HFFc6 (cell line): ENCODE measurements around the gene CKAP2L. TPM values are rescaled to one million over a fixed set of nuclear protein-coding genes. Genes with fewer than 3 reads are reported as not detected.

ENCODE experiments used
- DNase-seq: peaks from one replicate; pipeline ENCODE4 v3.0.0-alpha.2; 2018
- H3K27ac Mint-ChIP-seq: 2 replicates; pipeline ENCODE4 v1.8.0; 2020; ENCODE audit warnings: mild to moderate bottlenecking, mixed read lengths
- H3K27me3 Mint-ChIP-seq: 2 replicates; pipeline ENCODE4 v1.8.0; 2021; ENCODE audit warnings: mild to moderate bottlenecking, moderate library complexity, mixed read lengths; ENCODE audit not compliant: insufficient read depth
- H3K36me3 Mint-ChIP-seq: 2 replicates; pipeline ENCODE4 v1.8.0; 2021; ENCODE audit warnings: low read depth, mixed read lengths
- H3K4me1 Mint-ChIP-seq: 2 replicates; pipeline ENCODE4 v1.8.0; 2020; ENCODE audit warnings: low read depth, mixed read lengths
- H3K4me3 Mint-ChIP-seq: 2 replicates; pipeline ENCODE4 v1.8.0; 2020; ENCODE audit warnings: mild to moderate bottlenecking, moderate library complexity, mixed read lengths
- H3K9me3 Mint-ChIP-seq: 2 replicates; pipeline ENCODE4 v1.8.0; 2020; ENCODE audit warnings: mild to moderate bottlenecking, mixed read lengths
- total RNA-seq, 6 experiments: library from RNA; stranded (reverse); fragmentation: NEBNext Ultra II Directional; extraction: Animal tissue kit (Norgen Biotek cat#: 25700); gene quantifications; 2 replicates in 1 of 6; 3 replicates in 5 of 6; pipeline ENCODE4 v1.2.3, GENCODE V29; 2021
- TF ChIP-seq, protein P1 (sequence below): fragments of 200-600 bp; sonication (generic); IDR thresholded peaks from 2 replicates; pipeline ENCODE4 v1.5.0; 2021; ENCODE audit warnings: antibody characterized with exemption, mild to moderate bottlenecking

CKAP2L gene
- total RNA-seq, 6 experiments from 2014 or later, result 10.6 to 35.7 (median 30.2) TPM

DNA sequence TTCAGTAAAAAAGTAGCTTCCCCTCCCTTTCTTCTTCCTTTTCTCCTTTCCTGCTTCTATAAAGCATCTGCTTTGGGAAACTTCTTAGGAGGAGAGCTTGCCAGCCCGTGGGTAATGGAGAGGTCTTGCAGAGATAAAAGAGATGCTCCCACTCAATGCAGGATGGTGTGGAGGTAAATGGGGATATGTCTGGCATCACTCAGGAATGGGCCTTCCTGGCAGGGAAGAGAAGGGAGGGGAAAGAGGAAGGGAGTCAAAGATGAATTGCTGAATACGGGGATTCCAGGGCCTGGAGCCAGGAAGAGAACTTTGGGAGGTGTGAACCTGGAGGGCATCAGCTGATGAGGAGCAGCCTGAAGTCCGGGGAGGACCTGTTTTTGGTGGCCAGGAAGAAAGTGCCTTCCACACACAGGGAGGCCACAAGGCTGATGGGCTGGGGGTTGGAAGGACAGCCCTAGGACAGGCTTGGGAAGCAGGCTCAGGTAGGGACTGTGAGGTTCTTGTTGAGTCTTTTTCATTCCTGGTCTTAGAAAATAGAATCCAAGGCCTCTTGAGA lies 46.9 kb upstream of the CKAP2L start:
- no peak for DNase-seq
- Mint-ChIP-seq H3K4me3 (no peak overlapping the region), H3K27ac (peak overlapping the region; percentile 90), H3K36me3 (peaks cover 16% of the 10 kb centered on the region), H3K9me3 (peaks cover 14% of the 10 kb centered on the region), H3K4me1 (peaks cover 43% of the 10 kb centered on the region), H3K27me3 (peaks cover 2% of the 10 kb centered on the region; the same call in 1 of the 2 replicates)
- TF ChIP-seq, protein P1, sequence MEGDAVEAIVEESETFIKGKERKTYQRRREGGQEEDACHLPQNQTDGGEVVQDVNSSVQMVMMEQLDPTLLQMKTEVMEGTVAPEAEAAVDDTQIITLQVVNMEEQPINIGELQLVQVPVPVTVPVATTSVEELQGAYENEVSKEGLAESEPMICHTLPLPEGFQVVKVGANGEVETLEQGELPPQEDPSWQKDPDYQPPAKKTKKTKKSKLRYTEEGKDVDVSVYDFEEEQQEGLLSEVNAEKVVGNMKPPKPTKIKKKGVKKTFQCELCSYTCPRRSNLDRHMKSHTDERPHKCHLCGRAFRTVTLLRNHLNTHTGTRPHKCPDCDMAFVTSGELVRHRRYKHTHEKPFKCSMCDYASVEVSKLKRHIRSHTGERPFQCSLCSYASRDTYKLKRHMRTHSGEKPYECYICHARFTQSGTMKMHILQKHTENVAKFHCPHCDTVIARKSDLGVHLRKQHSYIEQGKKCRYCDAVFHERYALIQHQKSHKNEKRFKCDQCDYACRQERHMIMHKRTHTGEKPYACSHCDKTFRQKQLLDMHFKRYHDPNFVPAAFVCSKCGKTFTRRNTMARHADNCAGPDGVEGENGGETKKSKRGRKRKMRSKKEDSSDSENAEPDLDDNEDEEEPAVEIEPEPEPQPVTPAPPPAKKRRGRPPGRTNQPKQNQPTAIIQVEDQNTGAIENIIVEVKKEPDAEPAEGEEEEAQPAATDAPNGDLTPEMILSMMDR, result no peak

DNA sequence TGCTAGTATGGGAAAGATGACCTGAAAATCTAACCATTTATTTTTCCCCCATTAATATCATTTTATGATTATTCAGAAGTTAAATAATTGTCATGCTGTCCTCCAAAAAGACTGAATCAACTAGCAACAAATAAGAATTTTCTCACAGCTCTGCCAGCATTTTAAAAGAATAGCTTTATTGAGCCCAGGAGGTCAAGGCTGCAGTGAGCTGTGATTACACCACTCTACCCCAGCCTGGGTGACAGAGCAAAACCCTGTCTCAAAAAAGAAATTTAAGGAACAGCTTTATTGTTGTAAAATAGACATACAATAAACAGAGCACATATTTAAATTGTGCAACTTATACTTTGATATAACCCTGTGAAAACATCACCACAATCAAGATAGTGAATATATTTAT lies 44.7 kb upstream of the CKAP2L start:
- peaks cover 14% of the 10 kb centered on the region for H3K9me3 Mint-ChIP-seq
- H3K27me3 Mint-ChIP-seq, result peaks cover 2% of the 10 kb centered on the region; the same call in 1 of the 2 replicates
- peaks cover 49% of the 10 kb centered on the region for H3K4me1 Mint-ChIP-seq
- TF ChIP-seq, protein P1, result no peak
- peaks cover 25% of the 10 kb centered on the region for H3K36me3 Mint-ChIP-seq
- H3K27ac Mint-ChIP-seq, result no peak overlapping the region
- H3K4me3 Mint-ChIP-seq, result no peak overlapping the region
- DNase-seq, result no peak

DNA sequence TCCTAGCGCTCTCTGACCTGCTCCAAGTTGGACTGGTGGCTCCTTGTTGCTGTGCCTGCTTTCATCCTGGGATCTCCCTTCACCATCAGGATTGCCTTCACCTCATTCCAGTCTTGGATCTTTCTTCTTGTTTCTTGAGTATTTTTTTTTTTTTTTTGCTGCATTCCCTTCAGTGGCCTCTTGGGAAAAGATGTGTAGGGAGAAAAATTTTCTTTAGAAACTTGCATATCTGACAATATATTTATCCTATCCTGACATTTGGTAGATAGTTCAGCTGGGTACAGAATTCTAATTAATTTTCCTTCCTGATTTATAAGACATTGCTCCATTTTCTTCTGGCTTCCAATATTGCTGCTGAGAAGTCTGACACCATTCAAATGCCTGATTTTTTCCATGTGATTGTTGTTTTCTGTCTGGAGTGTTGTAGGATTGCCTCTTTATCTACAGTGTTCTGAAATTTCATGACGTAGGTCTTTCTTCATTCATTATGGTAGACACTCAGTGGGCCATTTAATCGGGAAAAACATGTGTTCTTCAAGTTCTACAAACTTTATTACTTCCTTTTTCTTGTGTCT lies 42.9 kb upstream of the CKAP2L start:
- Mint-ChIP-seq H3K27me3 (no peaks in the 10 kb centered on the region), H3K36me3 (peaks cover 25% of the 10 kb centered on the region), H3K4me1 (peaks cover 45% of the 10 kb centered on the region), H3K4me3 (no peak overlapping the region), H3K27ac (no peak overlapping the region), H3K9me3 (peaks cover 14% of the 10 kb centered on the region)
- no peak for DNase-seq
- TF ChIP-seq, protein P1, result peak; percentile 65; the same call in 1 of the 2 replicates

DNA sequence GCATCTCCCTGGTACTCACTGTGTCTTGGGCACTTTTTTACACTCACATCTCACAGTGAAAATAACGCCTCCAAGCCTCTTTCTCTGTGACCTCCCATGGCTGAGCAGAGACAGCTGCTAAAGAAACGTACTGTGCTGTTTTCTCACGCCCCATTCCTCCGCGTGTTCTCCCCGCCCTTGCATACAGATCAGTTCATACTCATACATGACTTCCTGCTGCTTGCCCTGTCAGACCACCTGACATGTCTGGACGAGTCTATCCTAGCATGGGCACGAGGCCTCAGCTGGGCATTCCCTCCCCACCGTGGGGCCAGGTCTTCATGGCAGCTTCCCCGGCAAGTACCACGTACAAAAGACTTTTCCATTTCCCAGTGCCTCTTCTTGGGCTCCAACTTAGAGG lies 41.1 kb upstream of the CKAP2L start:
- H3K9me3 Mint-ChIP-seq, result peaks cover 14% of the 10 kb centered on the region
- no peak for DNase-seq
- H3K4me3 Mint-ChIP-seq, result no peak overlapping the region
- H3K27ac Mint-ChIP-seq, result peak overlapping the region; percentile 71
- H3K4me1 Mint-ChIP-seq, result peaks cover 36% of the 10 kb centered on the region
- TF ChIP-seq, protein P1, result no peak
- H3K27me3 Mint-ChIP-seq, result no peaks in the 10 kb centered on the region; the same call in 1 of the 2 replicates
- peaks cover 27% of the 10 kb centered on the region for H3K36me3 Mint-ChIP-seq

DNA sequence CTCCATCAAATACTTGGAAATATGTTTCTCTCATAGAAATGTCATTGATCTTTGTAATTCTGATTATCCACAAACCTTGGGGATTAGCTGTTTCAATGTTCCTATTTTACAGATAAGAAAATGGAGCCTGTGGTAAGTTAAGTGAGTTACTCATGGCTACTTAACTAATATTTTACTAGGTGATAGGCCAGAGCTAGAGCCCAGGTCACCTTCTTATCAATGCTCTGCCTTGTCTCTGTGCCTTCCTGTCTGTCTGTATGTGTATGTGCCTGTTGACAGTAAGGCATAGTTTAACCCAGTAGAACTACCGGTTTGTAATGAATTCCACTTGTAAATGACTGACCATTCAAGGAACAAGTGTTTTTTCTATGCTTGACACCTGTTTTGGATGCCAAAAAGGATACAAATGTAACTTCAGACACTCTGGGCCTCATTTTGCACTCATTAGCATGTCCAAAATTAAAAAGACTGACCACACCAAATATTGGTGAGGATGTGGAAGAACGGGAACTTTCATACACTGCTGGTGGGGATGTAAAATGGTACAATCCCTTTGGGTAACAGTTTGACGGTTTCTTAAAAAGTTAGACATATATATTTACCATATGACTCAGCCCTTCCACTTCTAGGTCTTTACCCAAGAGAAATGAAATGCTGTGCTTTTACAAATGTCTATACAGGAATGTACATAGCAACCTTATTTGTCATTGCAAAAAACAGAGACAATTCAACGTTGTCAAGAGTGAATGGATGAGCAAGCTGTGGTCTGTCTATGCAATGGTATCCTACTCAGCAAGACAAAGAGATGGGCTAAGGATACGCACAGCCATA lies 39.5 kb upstream of the CKAP2L start:
- TF ChIP-seq, protein P1, result no peak
- H3K9me3 Mint-ChIP-seq, result peaks cover 14% of the 10 kb centered on the region
- no peaks in the 10 kb centered on the region; the same call in 1 of the 2 replicates for H3K27me3 Mint-ChIP-seq
- H3K4me3 Mint-ChIP-seq, result peak overlapping the region; percentile 70
- H3K36me3 Mint-ChIP-seq, result peaks cover 36% of the 10 kb centered on the region
- peaks cover 42% of the 10 kb centered on the region for H3K4me1 Mint-ChIP-seq
- DNase-seq, result peak; percentile 94
- peak overlapping the region; percentile 98 for H3K27ac Mint-ChIP-seq
